ENCODE measurements around the gene FGFBP3.
A peak's percentile ranks its signal among the peaks of the same experiment; 100 is the strongest.
"Not testable (repeated sequence)": the region's sequence is repeated elsewhere in the genome, so short reads cannot be mapped to it uniquely, and the experiment has no call there.

FGFBP3 gene

DNA sequence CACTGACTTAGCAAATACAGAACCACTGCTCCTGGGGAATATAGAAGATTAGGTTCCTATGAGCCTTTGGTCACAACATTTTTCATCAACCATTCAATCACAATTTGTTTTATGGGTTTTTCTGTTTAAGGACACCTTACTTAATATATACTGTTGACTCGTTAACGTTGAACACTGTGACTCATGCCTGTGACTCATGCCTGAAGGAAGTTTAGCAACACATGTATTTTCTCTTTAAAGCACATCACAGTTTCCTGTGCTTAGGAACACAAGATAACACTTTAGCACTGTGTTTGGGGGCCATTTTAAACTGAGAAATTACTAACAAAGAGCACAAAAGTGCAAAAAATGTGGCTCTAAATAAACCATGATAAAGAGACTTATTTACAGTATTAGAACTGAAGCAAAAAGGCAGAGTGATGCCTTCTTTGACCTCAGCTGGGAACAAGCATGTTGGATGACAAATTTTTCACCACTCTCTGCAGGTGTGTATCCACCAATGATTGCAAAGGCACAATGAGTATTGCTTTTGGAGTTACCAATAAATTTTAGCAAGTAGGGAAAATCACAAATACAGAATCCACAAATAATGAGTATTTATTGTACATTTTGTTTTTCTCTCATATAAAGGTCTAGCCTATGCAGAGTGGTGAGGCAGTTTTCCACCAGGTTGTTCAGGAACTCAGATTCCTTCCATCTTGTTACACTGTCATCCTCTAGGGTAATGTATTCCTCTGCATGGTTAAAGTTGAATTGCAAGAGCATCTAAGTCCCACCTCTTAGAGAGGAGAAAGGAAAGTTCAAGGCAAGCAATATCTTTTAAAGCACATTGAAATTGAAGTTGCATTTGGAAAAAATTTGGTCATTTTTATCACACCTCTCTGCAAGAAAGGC, 7.3 kb downstream of the FGFBP3 start:
- no peaks in the 10 kb centered on the region for H3K9me3 ChIP-seq (ENCODE audit: control insufficient read depth in 2 of 2, low read length in 2 of 2)
- peaks cover 0 to 7% of the 10 kb centered on the region in 2 donors for H3K4me1 ChIP-seq (ENCODE audit: control insufficient read depth in 2 of 2, insufficient read depth in 2 of 2, low read length in 2 of 2)
- peak overlapping the region in 1 of 2 donors; percentile 13 for H3K27ac ChIP-seq (ENCODE audit: low read depth in 2 of 2, low read length in 2 of 2)
- H3K4me3 ChIP-seq (ENCODE audit: low read length in 2 of 2), result no peak overlapping the region
- no peaks in the 10 kb centered on the region for H3K36me3 ChIP-seq (ENCODE audit: control insufficient read depth in 2 of 2, insufficient read depth in 2 of 2, low read length in 2 of 2)
- H3K9ac ChIP-seq (ENCODE audit: low read depth in 1 of 2, low read length in 2 of 2), result no peak overlapping the region
- no peaks in the 10 kb centered on the region for H3K27me3 ChIP-seq (ENCODE audit: control insufficient read depth in 2 of 2, insufficient read depth in 2 of 2, low read length in 2 of 2)

DNA sequence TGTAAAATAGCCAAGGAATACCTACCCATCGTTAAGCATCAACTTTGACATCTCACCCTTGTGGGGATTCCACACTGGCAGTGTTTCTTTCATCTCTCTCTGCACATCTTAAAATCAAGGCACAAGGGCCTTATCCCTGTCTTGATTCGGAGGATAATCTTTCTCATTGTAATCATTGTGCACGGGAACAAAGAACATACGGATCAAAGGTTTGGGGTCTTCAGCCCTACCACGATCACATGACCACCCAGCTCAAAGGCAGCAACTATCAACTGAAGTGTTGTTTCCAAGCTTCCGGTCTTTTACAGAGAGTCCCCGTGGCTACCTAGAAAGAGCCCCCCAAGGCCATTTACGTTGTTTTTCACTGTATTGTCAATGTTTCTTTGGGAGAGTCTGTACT, 11.9 kb downstream of the FGFBP3 start:
- Histone ChIP-seq H3K9me3 (ENCODE audit: control insufficient read depth in 2 of 2, low read length in 2 of 2) (no peaks in the 10 kb centered on the region), H3K27ac (ENCODE audit: low read depth in 2 of 2, low read length in 2 of 2) (no peak overlapping the region), H3K36me3 (ENCODE audit: control insufficient read depth in 2 of 2, insufficient read depth in 2 of 2, low read length in 2 of 2) (no peaks in the 10 kb centered on the region), H3K27me3 (ENCODE audit: control insufficient read depth in 2 of 2, insufficient read depth in 2 of 2, low read length in 2 of 2) (no peaks in the 10 kb centered on the region), H3K4me3 (ENCODE audit: low read length in 2 of 2) (no peak overlapping the region), H3K4me1 (ENCODE audit: control insufficient read depth in 2 of 2, insufficient read depth in 2 of 2, low read length in 2 of 2) (peaks cover 0 to 7% of the 10 kb centered on the region in 2 donors), H3K9ac (ENCODE audit: low read depth in 1 of 2, low read length in 2 of 2) (no peak overlapping the region)

DNA sequence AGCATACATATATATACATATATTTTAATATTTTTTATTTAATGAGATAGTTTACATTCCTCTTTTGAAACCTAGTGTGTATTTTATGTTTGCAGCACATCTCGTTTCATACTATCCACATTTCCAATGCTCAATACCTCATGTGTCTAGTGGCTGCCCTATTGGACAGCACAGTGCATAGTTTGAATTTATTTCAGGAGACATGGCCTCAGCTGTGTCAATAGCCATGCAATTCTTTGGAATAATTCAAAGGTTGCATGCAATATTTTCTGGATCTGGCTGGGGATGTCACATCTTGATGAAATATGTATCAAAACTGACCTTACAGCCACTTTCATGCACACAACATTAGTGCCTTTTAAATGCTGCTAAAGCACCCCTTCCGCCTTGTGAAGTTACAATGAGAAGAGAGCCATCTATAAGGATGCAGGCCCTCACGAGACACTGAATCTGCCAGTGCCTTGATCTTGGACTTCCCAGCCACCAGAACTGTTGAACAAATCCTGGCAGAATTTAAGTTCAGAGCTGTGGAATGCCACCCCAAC, 13.0 kb downstream of the FGFBP3 start:
- H3K27ac ChIP-seq (ENCODE audit: low read depth in 2 of 2, low read length in 2 of 2), result no peak overlapping the region
- no peak overlapping the region for H3K9ac ChIP-seq (ENCODE audit: low read depth in 1 of 2, low read length in 2 of 2)
- H3K27me3 ChIP-seq (ENCODE audit: control insufficient read depth in 2 of 2, insufficient read depth in 2 of 2, low read length in 2 of 2), result no peaks in the 10 kb centered on the region
- no peaks in the 10 kb centered on the region for H3K9me3 ChIP-seq (ENCODE audit: control insufficient read depth in 2 of 2, low read length in 2 of 2)
- H3K36me3 ChIP-seq (ENCODE audit: control insufficient read depth in 2 of 2, insufficient read depth in 2 of 2, low read length in 2 of 2), result no peaks in the 10 kb centered on the region
- no peak overlapping the region for H3K4me3 ChIP-seq (ENCODE audit: low read length in 2 of 2)
- no peaks in the 10 kb centered on the region for H3K4me1 ChIP-seq (ENCODE audit: control insufficient read depth in 2 of 2, insufficient read depth in 2 of 2, low read length in 2 of 2)

DNA sequence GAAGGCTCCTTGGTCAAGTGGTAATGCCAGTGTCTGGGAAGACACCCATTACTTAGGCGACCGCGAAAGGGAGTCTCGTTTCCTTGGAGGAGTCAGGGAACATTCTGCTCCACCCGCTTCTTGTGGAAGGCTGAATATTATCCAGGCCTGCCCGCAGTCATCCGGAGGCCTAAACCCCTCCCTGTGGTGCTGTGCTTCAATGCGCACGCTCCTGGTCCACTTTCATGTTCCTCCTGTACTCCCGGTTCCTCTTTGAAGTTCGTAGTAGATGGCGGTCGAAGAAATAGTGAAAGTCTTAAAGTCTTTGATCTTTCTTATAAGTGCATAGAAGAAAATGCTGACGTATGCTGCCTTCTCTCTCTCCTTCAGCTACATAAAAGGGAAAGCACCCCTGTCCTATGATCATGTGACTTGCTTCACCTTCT, 15.0 kb downstream of the FGFBP3 start:
- not testable (repeated sequence) for H3K36me3 ChIP-seq (ENCODE audit: control insufficient read depth in 2 of 2, insufficient read depth in 2 of 2, low read length in 2 of 2); H3K9me3 ChIP-seq (ENCODE audit: control insufficient read depth in 2 of 2, low read length in 2 of 2); H3K9ac ChIP-seq (ENCODE audit: low read depth in 1 of 2, low read length in 2 of 2); H3K27ac ChIP-seq (ENCODE audit: low read depth in 2 of 2, low read length in 2 of 2); H3K4me1 ChIP-seq (ENCODE audit: control insufficient read depth in 2 of 2, insufficient read depth in 2 of 2, low read length in 2 of 2); H3K4me3 ChIP-seq (ENCODE audit: low read length in 2 of 2); H3K27me3 ChIP-seq (ENCODE audit: control insufficient read depth in 2 of 2, insufficient read depth in 2 of 2, low read length in 2 of 2)

DNA sequence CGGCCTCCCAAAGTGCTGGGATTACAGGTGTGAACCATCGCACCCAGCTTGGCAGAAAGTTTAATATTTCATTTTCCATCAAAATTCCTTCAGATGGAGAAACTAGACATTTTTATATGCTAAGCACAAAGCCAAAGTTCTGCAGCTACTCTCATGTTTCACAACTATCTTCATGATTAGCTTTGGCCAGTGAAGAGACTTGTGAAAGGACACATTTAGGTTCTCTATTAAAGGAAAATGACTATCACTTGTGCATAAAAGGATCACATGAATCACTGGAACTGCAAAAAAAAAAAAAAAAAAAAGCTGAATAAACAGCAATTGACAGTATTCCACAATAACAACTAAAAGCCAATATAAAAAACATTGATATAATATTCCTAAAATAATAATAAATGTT, 16.2 kb downstream of the FGFBP3 start:
- H3K27me3 ChIP-seq (ENCODE audit: control insufficient read depth in 2 of 2, insufficient read depth in 2 of 2, low read length in 2 of 2), result peaks cover 2 to 7% of the 10 kb centered on the region in 2 donors
- H3K36me3 ChIP-seq (ENCODE audit: control insufficient read depth in 2 of 2, insufficient read depth in 2 of 2, low read length in 2 of 2), result no peaks in the 10 kb centered on the region
- H3K4me3 ChIP-seq (ENCODE audit: low read length in 2 of 2), result no peak overlapping the region
- H3K4me1 ChIP-seq (ENCODE audit: control insufficient read depth in 2 of 2, insufficient read depth in 2 of 2, low read length in 2 of 2), result no peaks in the 10 kb centered on the region
- no peak overlapping the region for H3K9ac ChIP-seq (ENCODE audit: low read depth in 1 of 2, low read length in 2 of 2)
- no peak overlapping the region for H3K27ac ChIP-seq (ENCODE audit: low read depth in 2 of 2, low read length in 2 of 2)
- H3K9me3 ChIP-seq (ENCODE audit: control insufficient read depth in 2 of 2, low read length in 2 of 2), result no peaks in the 10 kb centered on the region

DNA sequence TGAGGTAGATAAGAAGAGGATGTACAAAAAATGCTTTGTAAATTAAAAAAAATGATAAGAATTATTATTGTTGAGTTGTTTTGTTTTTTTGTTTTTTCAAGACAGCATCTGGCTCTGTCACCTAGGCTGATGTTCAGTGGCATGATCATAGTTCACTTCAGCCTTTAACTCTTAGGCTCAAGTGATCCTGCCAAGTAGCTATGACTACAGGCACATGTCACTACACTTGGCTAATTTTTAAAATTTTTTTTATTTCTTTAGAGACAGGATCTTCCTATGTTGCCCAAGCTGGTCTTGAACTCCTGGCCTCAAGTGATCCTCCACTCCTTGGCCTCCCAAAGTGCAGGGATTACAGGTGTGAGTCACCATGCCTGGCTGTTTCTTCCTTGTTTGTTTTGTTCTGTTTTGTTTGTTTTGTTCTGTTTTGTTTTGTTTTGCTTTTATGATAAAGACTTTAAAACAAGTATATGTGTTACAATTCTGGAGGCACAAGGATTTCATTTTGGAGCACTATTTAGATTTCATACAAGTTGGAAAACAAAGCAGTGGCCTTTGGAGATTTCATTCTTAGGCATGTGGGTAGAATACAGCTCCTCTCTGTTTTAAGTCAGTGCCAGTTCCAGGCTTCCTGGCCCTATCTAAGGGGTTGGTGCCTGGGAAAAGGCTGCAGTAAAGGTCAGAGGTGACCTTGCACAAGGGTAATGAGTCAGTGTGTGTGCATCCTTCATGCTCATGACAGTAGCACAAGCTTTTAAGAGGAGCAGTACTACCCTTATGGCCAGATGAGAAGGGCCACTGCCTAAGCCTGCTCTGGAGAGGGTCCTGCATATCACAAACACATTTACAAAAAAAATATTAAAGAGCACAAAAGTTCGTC, 17.9 kb downstream of the FGFBP3 start:
- Histone ChIP-seq H3K36me3 (ENCODE audit: control insufficient read depth in 2 of 2, insufficient read depth in 2 of 2, low read length in 2 of 2) (no peaks in the 10 kb centered on the region), H3K4me1 (ENCODE audit: control insufficient read depth in 2 of 2, insufficient read depth in 2 of 2, low read length in 2 of 2) (peaks cover 3 to 5% of the 10 kb centered on the region in 2 donors), H3K9me3 (ENCODE audit: control insufficient read depth in 2 of 2, low read length in 2 of 2) (no peaks in the 10 kb centered on the region), H3K4me3 (ENCODE audit: low read length in 2 of 2) (no peak overlapping the region), H3K27ac (ENCODE audit: low read depth in 2 of 2, low read length in 2 of 2) (no peak overlapping the region), H3K9ac (ENCODE audit: low read depth in 1 of 2, low read length in 2 of 2) (no peak overlapping the region), H3K27me3 (ENCODE audit: control insufficient read depth in 2 of 2, insufficient read depth in 2 of 2, low read length in 2 of 2) (peaks cover 12 to 15% of the 10 kb centered on the region in 2 donors)

DNA sequence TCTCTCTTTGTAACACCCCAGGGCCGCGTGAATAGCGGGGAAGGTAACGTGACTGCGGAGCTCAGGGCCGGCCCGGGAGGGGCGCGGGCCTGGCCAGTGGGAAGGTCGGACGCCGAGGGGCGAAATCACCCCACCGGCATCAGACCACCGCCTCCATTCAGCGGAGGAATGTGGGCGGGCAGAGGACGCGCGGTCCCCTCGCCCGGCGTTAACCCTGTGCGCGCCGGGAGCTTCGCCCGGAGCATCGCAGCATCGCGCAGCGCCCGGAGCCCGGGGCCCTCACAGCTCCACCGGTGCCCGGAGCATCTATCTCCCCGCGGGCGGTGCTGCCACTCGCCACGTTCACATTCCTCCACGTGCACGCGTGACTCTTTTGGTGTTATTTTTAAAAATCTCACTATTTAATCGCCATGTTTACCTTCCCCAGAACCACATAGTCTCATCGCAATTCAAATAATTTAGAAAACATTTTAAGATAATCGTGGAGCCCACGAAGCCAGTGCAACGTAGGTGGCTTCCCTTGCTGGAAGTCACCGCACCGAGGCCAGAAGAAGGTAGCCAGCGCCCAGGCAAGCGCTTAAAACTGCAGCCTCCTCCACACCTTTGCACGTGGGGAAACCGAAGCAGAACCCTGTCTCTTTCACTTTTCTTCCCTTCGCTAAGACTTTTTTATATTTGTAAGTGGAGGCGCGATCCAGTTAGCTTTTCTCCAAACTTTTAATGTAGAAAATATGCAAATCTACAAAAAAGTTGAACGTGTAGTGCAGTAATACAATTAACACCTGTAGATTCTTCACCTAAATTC, 21.8 kb downstream of the FGFBP3 start:
- H3K27me3 ChIP-seq (ENCODE audit: control insufficient read depth in 2 of 2, insufficient read depth in 2 of 2, low read length in 2 of 2), result peaks cover 15 to 17% of the 10 kb centered on the region in 2 donors
- H3K4me1 ChIP-seq (ENCODE audit: control insufficient read depth in 2 of 2, insufficient read depth in 2 of 2, low read length in 2 of 2), result peaks cover 3 to 11% of the 10 kb centered on the region in 2 donors
- H3K9ac ChIP-seq (ENCODE audit: low read depth in 1 of 2, low read length in 2 of 2), result peak overlapping the region in 1 of 2 donors; percentile 47
- H3K36me3 ChIP-seq (ENCODE audit: control insufficient read depth in 2 of 2, insufficient read depth in 2 of 2, low read length in 2 of 2), result no peaks in the 10 kb centered on the region
- no peak overlapping the region for H3K27ac ChIP-seq (ENCODE audit: low read depth in 2 of 2, low read length in 2 of 2)
- no peaks in the 10 kb centered on the region for H3K9me3 ChIP-seq (ENCODE audit: control insufficient read depth in 2 of 2, low read length in 2 of 2)
- peak overlapping the region; percentile 56 to 72 for H3K4me3 ChIP-seq (ENCODE audit: low read length in 2 of 2)

DNA sequence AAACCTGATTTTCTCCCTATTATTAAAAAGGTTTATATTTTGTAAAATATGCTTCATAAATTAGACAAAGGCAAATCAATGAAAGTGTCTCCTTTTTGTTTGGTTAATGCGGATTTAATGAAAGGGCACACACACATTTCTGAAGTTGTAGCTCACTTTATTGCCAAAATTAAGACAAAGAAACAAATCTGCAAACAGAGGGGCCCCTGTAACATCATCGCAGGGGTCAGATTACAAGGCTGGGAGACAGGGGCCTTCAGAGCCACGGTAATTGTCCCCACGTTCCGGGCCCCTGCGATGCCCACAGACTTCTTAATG, 22.4 kb downstream of the FGFBP3 start:
- no peaks in the 10 kb centered on the region for H3K36me3 ChIP-seq (ENCODE audit: control insufficient read depth in 2 of 2, insufficient read depth in 2 of 2, low read length in 2 of 2)
- peak overlapping the region; percentile 56 to 72 for H3K4me3 ChIP-seq (ENCODE audit: low read length in 2 of 2)
- H3K9me3 ChIP-seq (ENCODE audit: control insufficient read depth in 2 of 2, low read length in 2 of 2), result no peaks in the 10 kb centered on the region
- peaks cover 3 to 11% of the 10 kb centered on the region in 2 donors for H3K4me1 ChIP-seq (ENCODE audit: control insufficient read depth in 2 of 2, insufficient read depth in 2 of 2, low read length in 2 of 2)
- H3K27me3 ChIP-seq (ENCODE audit: control insufficient read depth in 2 of 2, insufficient read depth in 2 of 2, low read length in 2 of 2), result peaks cover 15 to 17% of the 10 kb centered on the region in 2 donors
- H3K9ac ChIP-seq (ENCODE audit: low read depth in 1 of 2, low read length in 2 of 2), result no peak overlapping the region
- H3K27ac ChIP-seq (ENCODE audit: low read depth in 2 of 2, low read length in 2 of 2), result no peak overlapping the region

DNA sequence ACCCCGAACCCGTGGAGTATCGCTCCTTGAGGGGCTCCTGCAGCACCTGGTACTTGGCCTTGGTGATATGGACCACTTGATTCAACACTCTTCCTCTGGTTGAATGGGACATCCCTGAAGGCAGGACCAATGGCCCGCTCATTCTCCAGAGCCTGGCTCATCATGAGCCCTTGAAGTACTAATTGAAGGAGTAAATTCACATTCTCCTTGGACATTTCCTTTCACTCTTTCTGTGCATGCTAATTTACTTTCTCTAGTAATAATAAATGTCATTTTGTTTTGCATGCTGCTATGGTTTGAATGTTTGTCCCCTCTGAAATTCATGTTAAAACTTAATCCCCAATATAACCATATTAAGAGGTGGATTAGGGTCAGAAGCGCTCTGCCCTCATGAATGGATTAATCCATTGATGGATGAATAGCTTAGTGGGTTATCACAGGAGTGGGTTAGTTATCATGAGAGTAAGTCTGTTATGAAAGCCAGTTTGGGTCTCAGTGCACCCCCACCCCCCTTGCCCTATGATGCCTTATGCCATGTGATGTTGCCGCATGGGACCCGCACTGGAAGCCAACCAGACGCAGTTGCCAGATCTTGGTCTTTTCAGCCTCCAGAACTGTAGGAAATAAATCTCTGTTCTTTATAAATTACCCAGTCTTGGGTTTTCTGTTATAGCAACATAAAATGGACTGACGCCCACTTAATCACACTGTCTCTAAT, 23.8 kb downstream of the FGFBP3 start:
- no peak overlapping the region for H3K4me3 ChIP-seq (ENCODE audit: low read length in 2 of 2)
- H3K4me1 ChIP-seq (ENCODE audit: control insufficient read depth in 2 of 2, insufficient read depth in 2 of 2, low read length in 2 of 2), result peaks cover 3 to 11% of the 10 kb centered on the region in 2 donors
- H3K27ac ChIP-seq (ENCODE audit: low read depth in 2 of 2, low read length in 2 of 2), result no peak overlapping the region
- no peak overlapping the region for H3K9ac ChIP-seq (ENCODE audit: low read depth in 1 of 2, low read length in 2 of 2)
- no peaks in the 10 kb centered on the region for H3K36me3 ChIP-seq (ENCODE audit: control insufficient read depth in 2 of 2, insufficient read depth in 2 of 2, low read length in 2 of 2)
- H3K9me3 ChIP-seq (ENCODE audit: control insufficient read depth in 2 of 2, low read length in 2 of 2), result no peaks in the 10 kb centered on the region
- peaks cover 15 to 17% of the 10 kb centered on the region in 2 donors for H3K27me3 ChIP-seq (ENCODE audit: control insufficient read depth in 2 of 2, insufficient read depth in 2 of 2, low read length in 2 of 2)

Measured in mucosa of rectum (tissue), 2 donors.